Activated CD4-positive, alpha-beta T cell treated with anti-CD3 and anti-CD28 coated beads for 36 hours (primary cell): ENCODE data around the gene HOXD9. TPM values are rescaled to one million over a fixed set of nuclear protein-coding genes. Genes with fewer than 3 reads are reported as not detected.

Experiments
- ATAC-seq: fragments of 200-7000 bp; cut with Tn5 transposase; one replicate; pipeline ENCODE4 v1.10.0; 2021; ENCODE audit warnings: mild to moderate bottlenecking, moderate library complexity
- CTCF ChIA-PET: fragments of 350-600 bp; sonication (Branson Sonifier 250); formaldehyde crosslinking; loops from one replicate; lab custom pipeline; 2021; ENCODE audit warnings: antibody characterized with exemption; lab: Charles Lee
- POLR2A ChIA-PET: fragments of 350-600 bp; sonication (Branson Sonifier 250); formaldehyde crosslinking; loops from one replicate; lab custom pipeline; 2021; ENCODE audit warnings: antibody characterized with exemption, inconsistent platforms; lab: Charles Lee
- DNase-seq: peaks from one replicate; pipeline ENCODE4 v3.0.0-alpha.2; 2020
- H3K27ac Mint-ChIP-seq: one replicate; pipeline ENCODE4 v1.8.0; 2021; ENCODE audit warnings: mixed read lengths
- H3K27me3 Mint-ChIP-seq: one replicate; pipeline ENCODE4 v1.8.0; 2021; ENCODE audit warnings: mixed read lengths
- H3K36me3 Mint-ChIP-seq: one replicate; pipeline ENCODE4 v1.8.0; 2021; ENCODE audit warnings: low read depth, mixed read lengths
- H3K4me1 Mint-ChIP-seq: one replicate; pipeline ENCODE4 v1.8.0; 2021; ENCODE audit warnings: mixed read lengths
- H3K4me3 Mint-ChIP-seq: one replicate; pipeline ENCODE4 v1.8.0; 2021; ENCODE audit warnings: mild to moderate bottlenecking, moderate library complexity, mixed read lengths
- H3K9me3 Mint-ChIP-seq: one replicate; pipeline ENCODE4 v1.8.0; 2021; ENCODE audit warnings: low read depth, mixed read lengths
- intact Hi-C, 2 experiments: fragments of 100-400 bp; cut with DNase I in 1 of 2; cut with micrococcal nuclease in 1 of 2; formaldehyde crosslinking; loops; one replicate each; pipeline versions ENCODE4 v1.14.2 to v1.15.1; 2022 to 2024; cut with DNase I, micrococcal nuclease
- total RNA-seq, 2 experiments: library from RNA; stranded (reverse); gene quantifications; one replicate each; pipeline ENCODE4 v1.2.3, GENCODE V29; 2021

Gene HOXD9
- total RNA-seq, 2 experiments from 2014 or later: not detected

DNA sequence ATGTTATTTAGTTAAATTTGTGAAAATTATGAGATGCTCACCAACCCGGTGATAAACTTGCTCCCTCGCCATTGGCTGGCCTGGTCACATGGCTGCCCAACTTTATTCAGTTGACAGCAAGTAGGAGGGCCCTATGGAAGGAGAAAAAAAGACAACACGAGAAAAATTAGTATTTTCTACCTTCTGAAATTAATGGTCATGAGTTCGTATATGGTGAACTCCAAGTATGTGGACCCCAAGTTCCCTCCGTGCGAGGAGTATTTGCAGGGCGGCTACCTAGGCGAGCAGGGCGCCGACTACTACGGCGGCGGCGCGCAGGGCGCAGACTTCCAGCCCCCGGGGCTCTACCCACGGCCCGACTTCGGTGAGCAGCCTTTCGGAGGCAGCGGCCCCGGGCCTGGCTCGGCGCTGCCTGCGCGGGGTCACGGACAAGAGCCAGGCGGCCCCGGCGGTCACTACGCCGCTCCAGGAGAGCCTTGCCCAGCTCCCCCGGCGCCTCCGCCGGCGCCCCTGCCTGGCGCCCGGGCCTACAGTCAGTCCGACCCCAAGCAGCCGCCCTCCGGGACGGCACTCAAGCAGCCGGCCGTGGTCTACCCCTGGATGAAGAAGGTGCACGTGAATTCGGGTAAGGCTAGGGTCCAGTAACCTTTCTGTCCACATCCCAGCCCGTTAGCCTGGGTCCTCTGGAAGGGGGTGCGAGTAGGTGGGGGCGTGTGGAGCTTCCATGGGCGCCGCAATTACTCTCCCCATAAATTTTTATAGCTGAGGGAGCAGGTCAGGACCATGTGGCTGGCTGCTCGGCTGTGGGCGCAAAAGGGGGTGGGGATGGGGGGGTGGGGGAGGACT lies 29.1 kb downstream of the HOXD9 start, which contains the start of gene HOXD4:
Gene HOXD4 (plus strand): TSS at position 109 of the 846 bp plus-strand sequence. CDS start 84 bp downstream, at position 193.
- Mint-ChIP-seq H3K4me1 (peaks cover 6% of the 10 kb centered on the region), H3K36me3 (no peaks in the 10 kb centered on the region), H3K27ac (no peak within 1 kb of the TSS), H3K27me3 (peaks cover 78% of the 10 kb centered on the region), H3K4me3 (no peak within 1 kb of the TSS), H3K9me3 (no peaks in the 10 kb centered on the region)
- DNase-seq: no peak
- intact Hi-C loops: no loop called here
- ChIA-PET POLR2A (no interaction called here), CTCF (interaction anchor here (0.6 to 1.7 kb wide), 7 partner anchors 9 to 1051 kb away, joined by 3 to 8 read pairs (median 3); no protein-coding TSS in a partner anchor)
- no peak for ATAC-seq

DNA sequence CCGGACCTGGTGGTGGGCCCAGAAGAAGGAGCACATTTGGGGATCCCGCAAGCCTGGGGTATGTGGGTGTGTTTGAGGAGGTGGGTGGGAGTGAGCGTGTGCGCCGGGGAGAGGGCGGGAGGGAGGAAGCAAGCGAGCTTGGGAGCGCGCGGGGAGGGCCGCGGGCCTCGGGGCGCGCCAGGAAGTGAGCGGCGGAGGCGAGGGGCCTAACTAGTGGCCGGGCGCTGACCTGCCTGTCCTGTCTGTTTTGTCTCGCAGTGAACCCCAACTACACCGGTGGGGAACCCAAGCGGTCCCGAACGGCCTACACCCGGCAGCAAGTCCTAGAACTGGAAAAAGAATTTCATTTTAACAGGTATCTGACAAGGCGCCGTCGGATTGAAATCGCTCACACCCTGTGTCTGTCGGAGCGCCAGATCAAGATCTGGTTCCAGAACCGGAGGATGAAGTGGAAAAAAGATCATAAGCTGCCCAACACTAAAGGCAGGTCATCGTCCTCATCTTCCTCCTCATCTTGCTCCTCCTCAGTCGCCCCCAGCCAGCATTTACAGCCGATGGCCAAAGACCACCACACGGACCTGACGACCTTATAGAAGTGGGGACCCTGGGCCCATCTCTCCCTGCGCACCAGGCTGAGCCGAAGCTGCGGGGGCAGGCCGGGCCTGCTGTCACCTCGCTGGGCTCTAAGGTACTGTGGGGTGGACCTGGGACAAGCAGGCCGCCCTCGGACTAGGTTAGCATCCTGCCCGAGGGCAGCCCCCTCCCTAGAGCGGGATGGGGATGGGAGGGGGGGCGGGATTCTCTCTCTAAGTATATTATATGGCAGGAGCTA lies 30.0 kb downstream of the HOXD9 start:
- Mint-ChIP-seq H3K4me3 (no peak overlapping the region), H3K27ac (no peak overlapping the region), H3K9me3 (no peaks in the 10 kb centered on the region), H3K36me3 (no peaks in the 10 kb centered on the region), H3K27me3 (peaks cover 74% of the 10 kb centered on the region), H3K4me1 (peaks cover 8% of the 10 kb centered on the region)
- ATAC-seq (no peak), DNase-seq (no peak)
- ChIA-PET POLR2A (no interaction called here), CTCF (interaction anchor here (0.6 to 1.1 kb wide), 4 partner anchors 8 to 1051 kb away, joined by 3 to 4 read pairs (median 3); no protein-coding TSS in a partner anchor)
- intact Hi-C loops: no loop called here

DNA sequence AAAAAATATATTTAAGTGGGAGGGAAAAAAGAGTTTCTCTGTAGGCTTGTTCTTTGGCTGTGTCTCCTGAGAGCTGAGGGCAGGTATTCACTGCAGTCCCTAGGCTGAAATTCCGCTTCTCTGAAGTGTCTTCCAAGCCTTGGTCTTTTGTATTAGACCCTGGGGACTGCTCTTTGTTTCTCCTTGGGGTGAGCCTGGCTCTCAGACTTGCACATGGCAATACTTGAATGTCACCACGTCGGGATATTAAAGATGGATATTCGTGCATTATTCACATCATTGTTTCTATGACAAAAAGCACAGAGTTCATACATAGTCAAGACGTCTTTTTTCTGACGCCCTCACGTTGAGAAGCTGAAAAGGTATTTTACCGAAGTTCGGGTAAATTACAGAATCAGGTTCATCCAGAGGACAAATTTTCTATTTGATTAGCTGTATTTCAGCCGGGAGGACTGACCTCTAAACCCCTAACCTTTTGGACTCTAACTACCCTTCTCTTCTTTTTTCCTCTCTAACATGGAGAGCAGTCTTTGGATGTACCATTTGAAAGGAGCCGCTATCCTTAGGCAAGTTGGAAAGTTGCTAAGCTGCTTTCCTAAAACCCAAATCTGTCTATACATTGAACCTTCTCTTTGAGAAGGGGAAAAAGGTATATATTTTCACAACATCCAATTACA lies 32.2 kb downstream of the HOXD9 start:
- Mint-ChIP-seq H3K4me1 (peaks cover 11% of the 10 kb centered on the region), H3K9me3 (no peaks in the 10 kb centered on the region), H3K36me3 (no peaks in the 10 kb centered on the region), H3K27me3 (peaks cover 66% of the 10 kb centered on the region), H3K27ac (no peak overlapping the region), H3K4me3 (no peak overlapping the region)
- POLR2A ChIA-PET: no interaction called here
- DNase-seq: no peak
- CTCF ChIA-PET: interaction anchor here (0.5 to 3.4 kb wide), 9 partner anchors 10 to 1279 kb away, joined by 3 to 12 read pairs (median 4); no protein-coding TSS in a partner anchor
- intact Hi-C loops: no loop called here
- no peak for ATAC-seq

DNA sequence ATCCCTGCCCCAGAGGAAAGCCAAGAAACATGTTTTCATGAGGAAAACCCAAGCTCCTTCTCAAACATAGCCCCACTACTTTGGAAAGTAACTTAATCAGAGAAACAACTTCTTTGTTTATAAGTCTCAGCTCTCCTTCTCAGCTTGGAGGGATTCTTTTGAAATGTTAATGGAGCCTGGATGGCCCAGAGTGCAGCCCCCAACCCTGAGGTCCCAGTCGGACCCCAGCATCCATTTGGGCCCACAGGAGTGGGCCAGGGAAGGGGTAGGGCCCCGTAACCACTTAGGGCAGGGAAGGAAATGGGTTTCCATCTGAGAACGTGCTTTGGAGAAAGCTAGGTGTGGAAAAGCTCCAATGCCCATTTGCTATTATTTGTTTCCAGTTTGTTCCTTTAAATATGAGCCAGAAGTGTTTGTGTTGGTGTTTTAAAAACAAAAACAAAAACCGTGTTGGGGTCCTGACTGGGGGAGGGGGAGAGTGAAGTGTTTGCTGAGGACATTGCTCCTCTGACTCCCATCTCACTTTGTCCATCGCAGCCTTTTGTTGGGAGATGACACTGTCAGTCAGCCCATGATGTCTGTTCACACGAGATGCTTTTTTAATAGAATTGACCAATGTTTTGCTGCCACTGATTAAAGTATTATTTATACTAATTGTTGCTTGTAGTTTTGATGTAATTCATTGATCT lies 33.0 kb downstream of the HOXD9 start:
- ChIA-PET CTCF (interaction anchor here (0.6 to 3.4 kb wide), 5 partner anchors 9 to 1278 kb away, joined by 3 to 12 read pairs (median 4); no protein-coding TSS in a partner anchor), POLR2A (no interaction called here)
- Mint-ChIP-seq H3K4me1 (peaks cover 13% of the 10 kb centered on the region), H3K4me3 (no peak overlapping the region), H3K27me3 (peaks cover 64% of the 10 kb centered on the region), H3K27ac (no peak overlapping the region), H3K9me3 (no peaks in the 10 kb centered on the region), H3K36me3 (no peaks in the 10 kb centered on the region)
- ATAC-seq (no peak), DNase-seq (no peak)
- intact Hi-C loops: no loop called here

DNA sequence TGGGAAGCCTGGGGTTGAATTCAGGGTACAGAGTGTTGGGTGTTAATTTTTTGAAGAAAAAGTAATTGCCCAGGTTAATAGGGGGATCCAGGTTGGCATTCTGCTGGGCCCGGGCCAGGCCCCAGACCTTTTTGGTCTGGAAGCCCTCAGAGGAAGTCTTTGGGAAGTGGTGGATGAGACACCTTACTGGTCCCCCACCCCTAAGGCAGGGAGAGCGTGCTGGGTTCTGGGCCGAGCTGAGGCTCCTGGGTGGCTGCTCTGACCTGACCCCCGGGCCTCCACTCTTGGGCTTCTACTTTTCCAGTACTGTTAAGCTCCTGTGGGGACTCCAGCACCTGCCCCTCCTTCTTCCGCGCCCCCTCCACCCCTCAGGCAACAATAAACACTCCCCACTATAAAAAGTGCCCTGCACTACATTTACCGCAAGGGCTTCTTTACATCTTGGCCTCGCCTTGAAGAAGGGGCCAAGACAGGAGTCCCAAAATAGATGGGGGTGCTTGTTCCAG lies 33.8 kb downstream of the HOXD9 start:
- ChIA-PET CTCF (interaction anchor here (1.8 to 3.4 kb wide), 2 partner anchors 16 to 30 kb away, joined by 7 to 12 read pairs; no protein-coding TSS in a partner anchor), POLR2A (no interaction called here)
- Mint-ChIP-seq H3K27me3 (peaks cover 63% of the 10 kb centered on the region), H3K9me3 (no peaks in the 10 kb centered on the region), H3K27ac (no peak overlapping the region), H3K4me1 (peaks cover 13% of the 10 kb centered on the region), H3K4me3 (no peak overlapping the region), H3K36me3 (no peaks in the 10 kb centered on the region)
- DNase-seq: no peak
- ATAC-seq: no peak
- intact Hi-C loops: no loop called here

DNA sequence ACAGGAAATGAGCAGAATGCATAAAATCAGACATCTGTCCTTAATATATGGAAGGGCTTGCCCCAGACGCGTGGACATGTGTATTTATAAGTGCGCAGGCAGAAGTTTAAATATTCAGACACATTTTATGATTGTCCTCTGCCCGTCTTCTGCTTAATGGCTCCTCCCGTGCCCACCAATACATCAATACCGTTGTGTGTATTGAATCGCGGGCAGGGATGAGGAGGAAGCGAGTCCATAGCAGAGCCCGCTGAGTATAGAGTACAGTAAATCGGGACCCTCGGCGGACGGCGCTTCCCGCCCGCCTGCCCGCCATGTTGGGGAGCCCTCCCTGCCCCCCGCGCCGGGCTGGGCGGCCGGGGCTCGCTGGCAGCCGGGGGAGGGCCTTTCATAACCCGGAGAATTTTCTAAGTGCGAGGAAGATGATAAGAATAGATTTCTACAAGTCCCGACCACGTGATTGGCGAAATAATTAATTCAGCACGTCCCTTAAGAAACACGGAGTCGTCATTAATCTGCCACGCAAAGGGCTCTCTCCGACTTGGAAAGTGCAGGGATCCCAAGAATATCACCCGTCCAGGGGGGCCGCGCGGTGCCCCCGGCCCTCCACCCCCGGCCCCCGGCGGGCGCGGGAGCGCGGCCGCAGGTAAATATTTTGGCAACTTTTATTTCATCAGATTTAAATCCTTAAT lies 34.4 kb downstream of the HOXD9 start, which contains the start of gene HOXD3:
Gene HOXD3 (plus strand): TSS at position 501 of the 692 bp plus-strand sequence. CDS start 11,808 bp downstream, outside the sequence.
- DNase-seq: no peak
- no peak within 1 kb of the TSS for H3K27ac Mint-ChIP-seq
- H3K27me3 Mint-ChIP-seq: peaks cover 64% of the 10 kb centered on the region
- CTCF ChIA-PET: interaction anchor here (3.4 kb wide), 1 partner anchor 16 kb away, joined by 12 read pairs; no protein-coding TSS in a partner anchor
- peaks cover 13% of the 10 kb centered on the region for H3K4me1 Mint-ChIP-seq
- POLR2A ChIA-PET: no interaction called here
- intact Hi-C loops: no loop called here
- H3K9me3 Mint-ChIP-seq: no peaks in the 10 kb centered on the region
- no peaks in the 10 kb centered on the region for H3K36me3 Mint-ChIP-seq
- no peak for ATAC-seq
- H3K4me3 Mint-ChIP-seq: peak within 1 kb of the TSS; percentile 32

DNA sequence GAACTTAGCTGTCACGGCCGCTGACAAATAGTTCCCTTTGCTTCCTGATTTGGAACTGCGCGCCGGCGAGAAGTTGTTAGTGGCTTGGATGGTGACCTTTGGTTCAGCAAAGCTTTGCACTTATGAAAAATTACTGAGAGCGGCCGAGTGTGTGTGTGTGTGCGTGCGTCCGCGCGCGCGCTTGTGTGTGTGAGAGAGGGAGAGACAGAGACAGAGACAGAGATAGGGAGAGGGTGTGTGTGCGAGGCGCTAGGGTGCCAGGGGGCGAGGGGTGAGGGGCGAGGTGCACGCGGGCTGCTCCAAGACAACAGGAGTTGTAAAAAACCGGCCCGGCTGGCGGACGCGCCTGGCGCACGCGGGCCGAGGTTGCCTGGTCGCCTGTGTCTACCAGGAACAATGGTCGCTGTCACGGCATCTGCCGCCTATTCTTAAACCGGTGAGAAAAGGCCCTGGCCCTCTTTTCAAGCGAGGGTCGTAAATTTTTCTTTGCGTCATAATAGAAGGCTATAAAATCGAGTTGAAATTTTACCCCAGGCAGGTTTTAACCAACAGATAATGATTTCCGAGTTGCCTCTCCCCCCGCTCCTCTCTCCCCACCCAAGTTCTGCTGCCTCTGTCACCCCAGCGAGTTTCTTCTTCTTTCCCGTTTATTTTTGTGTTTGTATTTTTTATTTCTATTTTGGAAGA lies 35.1 kb downstream of the HOXD9 start:
- Mint-ChIP-seq H3K9me3 (no peaks in the 10 kb centered on the region), H3K27ac (no peak overlapping the region), H3K4me1 (peaks cover 13% of the 10 kb centered on the region), H3K27me3 (peaks cover 67% of the 10 kb centered on the region), H3K4me3 (peak overlapping the region; percentile 32), H3K36me3 (no peaks in the 10 kb centered on the region)
- CTCF ChIA-PET: no interaction called here
- no peak for ATAC-seq
- intact Hi-C loops: loop anchor here in 1 of 2 experiments (2.0 kb wide), 1 partner anchor 75 kb away; the partner anchor contains the start of gene EVX2
- POLR2A ChIA-PET: no interaction called here
- DNase-seq: peak; percentile 39

DNA sequence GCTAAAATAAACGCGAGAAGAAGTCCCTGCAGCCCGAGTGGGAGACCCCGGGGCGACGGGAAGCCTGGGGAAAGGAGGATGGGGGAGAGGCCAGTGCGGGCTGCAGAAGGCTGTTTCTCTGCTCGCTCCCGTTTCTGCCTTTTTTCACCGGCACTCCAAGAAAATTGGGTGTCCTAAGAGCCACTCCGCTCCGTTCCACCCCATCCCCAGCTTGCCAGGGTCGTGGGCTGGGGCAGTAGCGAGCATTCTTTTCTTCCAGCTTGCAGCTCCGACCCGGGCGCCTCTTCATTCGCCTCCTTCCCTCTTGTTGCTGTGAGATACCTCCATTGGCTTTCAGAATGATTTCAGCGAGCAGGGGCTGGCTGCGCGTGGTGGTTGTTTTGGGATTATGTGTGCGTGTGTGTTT lies 35.7 kb downstream of the HOXD9 start:
- Mint-ChIP-seq H3K9me3 (no peaks in the 10 kb centered on the region), H3K4me3 (no peak overlapping the region), H3K27me3 (peaks cover 66% of the 10 kb centered on the region), H3K4me1 (peaks cover 13% of the 10 kb centered on the region), H3K27ac (no peak overlapping the region), H3K36me3 (no peaks in the 10 kb centered on the region)
- ATAC-seq (no peak), DNase-seq (no peak)
- POLR2A ChIA-PET: no interaction called here
- intact Hi-C loops: loop anchor here in 1 of 2 experiments (2.0 kb wide), 1 partner anchor 75 kb away; the partner anchor contains the start of gene EVX2
- CTCF ChIA-PET: interaction anchor here (0.7 kb wide), 1 partner anchor 1280 kb away, joined by 3 read pairs; no protein-coding TSS in a partner anchor

DNA sequence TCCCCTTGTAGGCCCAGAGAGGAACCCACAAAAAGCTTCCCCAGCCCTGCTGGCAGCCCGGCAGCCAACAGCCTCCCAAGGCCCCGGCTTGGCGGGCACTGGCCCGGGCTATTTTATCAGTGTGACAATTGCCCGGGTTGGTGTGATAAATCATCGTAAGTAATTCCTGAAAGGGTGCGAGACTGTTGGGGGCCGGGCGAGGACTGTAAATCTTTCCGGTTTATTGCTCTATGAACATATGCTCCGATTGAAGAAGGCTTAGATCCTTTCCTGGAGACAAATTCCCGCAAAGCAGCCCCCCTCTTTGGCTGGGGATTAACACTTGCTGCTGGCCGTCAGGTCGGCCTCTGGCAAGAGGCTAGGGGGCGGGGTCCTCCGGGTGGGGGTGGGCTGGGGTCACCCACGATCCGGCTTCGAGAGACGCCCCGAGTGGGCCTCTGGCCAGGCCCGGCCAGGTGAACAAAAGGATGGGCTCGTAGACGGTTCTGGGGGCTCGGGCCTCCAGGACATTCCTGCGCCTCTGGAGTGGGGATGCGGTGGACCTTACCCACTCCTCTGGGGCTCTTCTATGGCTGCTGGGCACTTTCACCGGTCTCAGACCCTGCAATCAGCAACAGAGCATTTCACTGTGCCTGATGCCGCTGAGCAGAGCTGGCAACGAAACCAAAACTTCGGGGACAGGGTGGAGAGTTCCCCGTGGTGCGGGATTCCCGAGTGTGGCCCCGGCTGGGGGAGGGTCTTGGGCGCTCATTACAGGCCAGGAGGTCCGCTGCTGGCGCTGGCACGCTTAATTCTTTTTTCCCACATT lies 36.5 kb downstream of the HOXD9 start:
- no peak for DNase-seq
- Mint-ChIP-seq H3K4me3 (no peak overlapping the region), H3K36me3 (no peaks in the 10 kb centered on the region), H3K4me1 (peaks cover 13% of the 10 kb centered on the region), H3K27me3 (peaks cover 71% of the 10 kb centered on the region), H3K27ac (no peak overlapping the region), H3K9me3 (no peaks in the 10 kb centered on the region)
- no peak for ATAC-seq
- ChIA-PET POLR2A (no interaction called here), CTCF (interaction anchor here (0.7 kb wide), 1 partner anchor 1281 kb away, joined by 3 read pairs; no protein-coding TSS in a partner anchor)
- intact Hi-C loops: loop anchor here in 1 of 2 experiments (2.0 kb wide), 1 partner anchor 76 kb away; the partner anchor contains the start of gene EVX2
